H1 (cell line): ENCODE data around the gene SMTNL2. TPM values are rescaled to one million over a fixed set of nuclear protein-coding genes. Genes with fewer than 3 reads are reported as not detected.

Source experiments
- CHD2 ChIP-seq: IDR thresholded peaks from 2 replicates; pipeline ENCODE4 v1.6.1; 2012; ENCODE audit warnings: low read length, improper control_type of control experiment
- SP4 ChIP-seq: IDR thresholded peaks from 2 replicates; pipeline ENCODE4 v1.6.1; 2012; ENCODE audit warnings: low read length, inconsistent platforms
- ZNF274 ChIP-seq: IDR thresholded peaks from 2 replicates; pipeline ENCODE4 v1.7.0; 2012; ENCODE audit warnings: low read length, borderline replicate concordance; ENCODE audit errors: extremely low read depth
- polyA plus RNA-seq, 7 experiments: library from polyadenylated mRNA; depleted of rRNA in 3 of 7; stranded (reverse) in 5 of 7; unstranded in 2 of 7; fragments of >200 nt in 5 of 7; fragments of 200-250 nt in 2 of 7; gene quantifications; 1 replicate in 5 of 7; 2 replicates in 1 of 7; 4 replicates in 1 of 7; pipeline versions ENCODE4 v1.2.1 to v1.2.3, GENCODE V29; 2011 to 2013; ENCODE audit warnings: missing spikeins in 2 of 7, mixed read lengths in 2 of 7
- total RNA-seq: library from RNA; stranded (reverse); fragmentation: NEBNext Ultra II Directional; extraction: Animal tissue kit (Norgen Biotek cat#: 25700); gene quantifications from 2 replicates; pipeline ENCODE4 v1.2.1, GENCODE V29; 2021
- TF ChIP-seq, protein P1 (sequence below): fragments of 300-600 bp; sonication (generic); IDR thresholded peaks from 2 replicates; pipeline ENCODE4 v1.7.1; 2012; ENCODE audit warnings: low read length, moderate library complexity, mild to moderate bottlenecking, inconsistent platforms; ENCODE audit not compliant: insufficient replicate concordance

The SMTNL2 gene
- total and polyA plus RNA-seq, 2 of the 8 experiments (the other 6 are each of a cell fraction or from before 2014, with no cell fraction given), result 3.6 to 4.5 TPM

DNA sequence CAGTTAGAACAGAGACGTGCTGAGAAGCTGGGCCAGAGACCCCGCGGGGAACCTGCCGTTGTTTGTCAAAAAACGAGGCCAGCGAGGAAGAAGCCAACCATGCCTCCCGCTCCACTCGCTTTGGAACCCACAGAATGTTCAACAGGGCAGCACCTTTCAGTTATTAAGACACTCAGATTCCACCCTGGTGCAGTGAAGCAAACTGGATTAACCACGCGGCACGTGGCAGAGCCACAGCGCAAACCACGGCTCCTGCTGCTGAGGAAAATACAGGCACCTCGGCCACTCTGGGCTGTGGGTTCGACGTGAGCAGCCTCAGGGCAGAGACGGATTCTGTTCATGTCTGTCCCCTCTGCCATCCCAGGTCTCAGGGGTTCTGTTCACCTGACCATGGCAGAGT, 32.8 kb downstream of the SMTNL2 start (continued):
- TF ChIP-seq, protein P1, sequence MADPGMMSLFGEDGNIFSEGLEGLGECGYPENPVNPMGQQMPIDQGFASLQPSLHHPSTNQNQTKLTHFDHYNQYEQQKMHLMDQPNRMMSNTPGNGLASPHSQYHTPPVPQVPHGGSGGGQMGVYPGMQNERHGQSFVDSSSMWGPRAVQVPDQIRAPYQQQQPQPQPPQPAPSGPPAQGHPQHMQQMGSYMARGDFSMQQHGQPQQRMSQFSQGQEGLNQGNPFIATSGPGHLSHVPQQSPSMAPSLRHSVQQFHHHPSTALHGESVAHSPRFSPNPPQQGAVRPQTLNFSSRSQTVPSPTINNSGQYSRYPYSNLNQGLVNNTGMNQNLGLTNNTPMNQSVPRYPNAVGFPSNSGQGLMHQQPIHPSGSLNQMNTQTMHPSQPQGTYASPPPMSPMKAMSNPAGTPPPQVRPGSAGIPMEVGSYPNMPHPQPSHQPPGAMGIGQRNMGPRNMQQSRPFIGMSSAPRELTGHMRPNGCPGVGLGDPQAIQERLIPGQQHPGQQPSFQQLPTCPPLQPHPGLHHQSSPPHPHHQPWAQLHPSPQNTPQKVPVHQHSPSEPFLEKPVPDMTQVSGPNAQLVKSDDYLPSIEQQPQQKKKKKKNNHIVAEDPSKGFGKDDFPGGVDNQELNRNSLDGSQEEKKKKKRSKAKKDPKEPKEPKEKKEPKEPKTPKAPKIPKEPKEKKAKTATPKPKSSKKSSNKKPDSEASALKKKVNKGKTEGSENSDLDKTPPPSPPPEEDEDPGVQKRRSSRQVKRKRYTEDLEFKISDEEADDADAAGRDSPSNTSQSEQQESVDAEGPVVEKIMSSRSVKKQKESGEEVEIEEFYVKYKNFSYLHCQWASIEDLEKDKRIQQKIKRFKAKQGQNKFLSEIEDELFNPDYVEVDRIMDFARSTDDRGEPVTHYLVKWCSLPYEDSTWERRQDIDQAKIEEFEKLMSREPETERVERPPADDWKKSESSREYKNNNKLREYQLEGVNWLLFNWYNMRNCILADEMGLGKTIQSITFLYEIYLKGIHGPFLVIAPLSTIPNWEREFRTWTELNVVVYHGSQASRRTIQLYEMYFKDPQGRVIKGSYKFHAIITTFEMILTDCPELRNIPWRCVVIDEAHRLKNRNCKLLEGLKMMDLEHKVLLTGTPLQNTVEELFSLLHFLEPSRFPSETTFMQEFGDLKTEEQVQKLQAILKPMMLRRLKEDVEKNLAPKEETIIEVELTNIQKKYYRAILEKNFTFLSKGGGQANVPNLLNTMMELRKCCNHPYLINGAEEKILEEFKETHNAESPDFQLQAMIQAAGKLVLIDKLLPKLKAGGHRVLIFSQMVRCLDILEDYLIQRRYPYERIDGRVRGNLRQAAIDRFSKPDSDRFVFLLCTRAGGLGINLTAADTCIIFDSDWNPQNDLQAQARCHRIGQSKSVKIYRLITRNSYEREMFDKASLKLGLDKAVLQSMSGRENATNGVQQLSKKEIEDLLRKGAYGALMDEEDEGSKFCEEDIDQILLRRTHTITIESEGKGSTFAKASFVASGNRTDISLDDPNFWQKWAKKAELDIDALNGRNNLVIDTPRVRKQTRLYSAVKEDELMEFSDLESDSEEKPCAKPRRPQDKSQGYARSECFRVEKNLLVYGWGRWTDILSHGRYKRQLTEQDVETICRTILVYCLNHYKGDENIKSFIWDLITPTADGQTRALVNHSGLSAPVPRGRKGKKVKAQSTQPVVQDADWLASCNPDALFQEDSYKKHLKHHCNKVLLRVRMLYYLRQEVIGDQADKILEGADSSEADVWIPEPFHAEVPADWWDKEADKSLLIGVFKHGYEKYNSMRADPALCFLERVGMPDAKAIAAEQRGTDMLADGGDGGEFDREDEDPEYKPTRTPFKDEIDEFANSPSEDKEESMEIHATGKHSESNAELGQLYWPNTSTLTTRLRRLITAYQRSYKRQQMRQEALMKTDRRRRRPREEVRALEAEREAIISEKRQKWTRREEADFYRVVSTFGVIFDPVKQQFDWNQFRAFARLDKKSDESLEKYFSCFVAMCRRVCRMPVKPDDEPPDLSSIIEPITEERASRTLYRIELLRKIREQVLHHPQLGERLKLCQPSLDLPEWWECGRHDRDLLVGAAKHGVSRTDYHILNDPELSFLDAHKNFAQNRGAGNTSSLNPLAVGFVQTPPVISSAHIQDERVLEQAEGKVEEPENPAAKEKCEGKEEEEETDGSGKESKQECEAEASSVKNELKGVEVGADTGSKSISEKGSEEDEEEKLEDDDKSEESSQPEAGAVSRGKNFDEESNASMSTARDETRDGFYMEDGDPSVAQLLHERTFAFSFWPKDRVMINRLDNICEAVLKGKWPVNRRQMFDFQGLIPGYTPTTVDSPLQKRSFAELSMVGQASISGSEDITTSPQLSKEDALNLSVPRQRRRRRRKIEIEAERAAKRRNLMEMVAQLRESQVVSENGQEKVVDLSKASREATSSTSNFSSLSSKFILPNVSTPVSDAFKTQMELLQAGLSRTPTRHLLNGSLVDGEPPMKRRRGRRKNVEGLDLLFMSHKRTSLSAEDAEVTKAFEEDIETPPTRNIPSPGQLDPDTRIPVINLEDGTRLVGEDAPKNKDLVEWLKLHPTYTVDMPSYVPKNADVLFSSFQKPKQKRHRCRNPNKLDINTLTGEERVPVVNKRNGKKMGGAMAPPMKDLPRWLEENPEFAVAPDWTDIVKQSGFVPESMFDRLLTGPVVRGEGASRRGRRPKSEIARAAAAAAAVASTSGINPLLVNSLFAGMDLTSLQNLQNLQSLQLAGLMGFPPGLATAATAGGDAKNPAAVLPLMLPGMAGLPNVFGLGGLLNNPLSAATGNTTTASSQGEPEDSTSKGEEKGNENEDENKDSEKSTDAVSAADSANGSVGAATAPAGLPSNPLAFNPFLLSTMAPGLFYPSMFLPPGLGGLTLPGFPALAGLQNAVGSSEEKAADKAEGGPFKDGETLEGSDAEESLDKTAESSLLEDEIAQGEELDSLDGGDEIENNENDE, result no peak
- TF ChIP-seq SP4 (no peak), ZNF274 (no peak), CHD2 (no peak)
